Neural cell (in vitro differentiated cells): Measurements from ENCODE around the gene PCK1. TPM values are rescaled to one million over a fixed set of nuclear protein-coding genes. Genes with fewer than 3 reads are reported as not detected.

Experiments used
- H2AFZ ChIP-seq: fragments of 200-600, 300-800 bp; sonication (generic), shearing (Covaris generic); 2 replicates; pipeline ENCODE4 v1.6.0; 2014; ENCODE audit warnings: low read depth, mild to moderate bottlenecking, antibody characterized with exemption, low read length, moderate library complexity
- H3F3A ChIP-seq: fragments of 200-600 bp; shearing (Covaris generic); 2 replicates; pipeline ENCODE4 v1.6.1; 2016; ENCODE audit warnings: mild to moderate bottlenecking, moderate library complexity, mixed read lengths, antibody characterized with exemption, low read length; ENCODE audit not compliant: insufficient read depth, poor library complexity, severe bottlenecking
- H3K27ac ChIP-seq: fragments of 200-600, 300-800 bp; sonication (generic), shearing (Covaris generic); 2 replicates; pipeline ENCODE4 v1.5.1; 2014; ENCODE audit warnings: mild to moderate bottlenecking, low read length, moderate library complexity
- H3K27me3 ChIP-seq: fragments of 300-800, 200-600 bp; sonication (generic), shearing (Covaris generic); 2 replicates; pipeline ENCODE4 v1.6.0; 2014; ENCODE audit warnings: mild to moderate bottlenecking, low read depth, low read length, moderate library complexity; ENCODE audit not compliant: insufficient read depth
- H3K36me3 ChIP-seq: fragments of 300-800, 200-600 bp; sonication (generic), shearing (Covaris generic); 2 replicates; pipeline ENCODE4 v1.5.1; 2014; ENCODE audit warnings: mild to moderate bottlenecking, antibody characterized with exemption, low read length, moderate library complexity; ENCODE audit not compliant: insufficient read depth
- H3K4me2 ChIP-seq: fragments of 300-800, 200-600 bp; sonication (generic), shearing (Covaris generic); 2 replicates; pipeline ENCODE4 v1.6.0; 2014; ENCODE audit warnings: mild to moderate bottlenecking, low read length
- H3K4me3 ChIP-seq: fragments of 300-800, 200-600 bp; sonication (generic), shearing (Covaris generic); 2 replicates; pipeline ENCODE4 v1.5.1; 2014; ENCODE audit warnings: mild to moderate bottlenecking, low read length, moderate library complexity
- H3K79me2 ChIP-seq: fragments of 200-600 bp; shearing (Covaris generic); replicated peaks from 2 replicates; pipeline ENCODE4 v1.6.0; 2014; ENCODE audit warnings: mild to moderate bottlenecking, low read length, moderate library complexity; ENCODE audit not compliant: insufficient read depth
- H3K9ac ChIP-seq: fragments of 300-800, 200-600 bp; sonication (generic), shearing (Covaris generic); 2 replicates; pipeline ENCODE4 v1.6.1; 2016; ENCODE audit warnings: mild to moderate bottlenecking, low read length, mixed read lengths
- H3K9me2 ChIP-seq: fragments of 200-600 bp; shearing (Covaris generic); 2 replicates; pipeline ENCODE4 v1.6.1; 2016; ENCODE audit warnings: mild to moderate bottlenecking, low read length, mixed read lengths; ENCODE audit not compliant: insufficient read depth
- H3K9me3 ChIP-seq: fragments of 200-600, 300-800 bp; sonication (generic), shearing (Covaris generic); 2 replicates; pipeline ENCODE4 v1.6.1; 2016; ENCODE audit warnings: mild to moderate bottlenecking, mixed run types, low read length, moderate library complexity, mixed read lengths
- H4K20me1 ChIP-seq: fragments of 200-600 bp; shearing (Covaris generic); 2 replicates; pipeline ENCODE4 v1.6.1; 2016; ENCODE audit warnings: mild to moderate bottlenecking, mixed run types; ENCODE audit not compliant: insufficient read depth
- CTCF ChIP-seq: fragments of 450-650 bp; IDR thresholded peaks from 2 replicates; pipeline ENCODE4 v1.5.1; 2014; ENCODE audit warnings: antibody characterized with exemption, mild to moderate bottlenecking, moderate library complexity; ENCODE audit not compliant: poor library complexity, severe bottlenecking
- EP300 ChIP-seq: fragments of 450-650 bp; conservative IDR thresholded peaks from 2 replicates; pipeline ENCODE4 v1.6.1; 2014; ENCODE audit warnings: antibody characterized with exemption, mild to moderate bottlenecking, moderate library complexity; ENCODE audit not compliant: poor library complexity, severe bottlenecking
- EZH2 ChIP-seq: fragments of 200-600, 300-800 bp; shearing (Covaris generic), sonication (generic); IDR thresholded peaks from 2 replicates; pipeline ENCODE4 v1.6.1; 2014; ENCODE audit warnings: antibody characterized with exemption, low read length, borderline replicate concordance, mild to moderate bottlenecking; ENCODE audit not compliant: insufficient read depth, poor library complexity, severe bottlenecking
- MXI1 ChIP-seq: fragments of 450-650 bp; conservative IDR thresholded peaks from 2 replicates; pipeline ENCODE4 v1.6.1; 2014; ENCODE audit warnings: antibody characterized with exemption, mild to moderate bottlenecking; ENCODE audit not compliant: poor library complexity, severe bottlenecking
- POLR2AphosphoS5 ChIP-seq: IDR thresholded peaks from 2 replicates; pipeline ENCODE4 v1.6.1; 2012
- RAD21 ChIP-seq: fragments of 450-650 bp; conservative IDR thresholded peaks from 2 replicates; pipeline ENCODE4 v1.6.1; 2014; ENCODE audit warnings: antibody characterized with exemption, mild to moderate bottlenecking, moderate library complexity
- REST ChIP-seq: IDR thresholded peaks from 2 replicates; pipeline ENCODE4 v1.6.1; 2012; ENCODE audit warnings: borderline replicate concordance
- SMC3 ChIP-seq: fragments of 450-650 bp; conservative IDR thresholded peaks from 2 replicates; pipeline ENCODE4 v1.6.1; 2014; ENCODE audit warnings: antibody characterized with exemption, mild to moderate bottlenecking, moderate library complexity; ENCODE audit not compliant: poor library complexity
- TAF1 ChIP-seq: IDR thresholded peaks from 2 replicates; pipeline ENCODE4 v1.6.1; 2012; ENCODE audit warnings: low read depth
- polyA plus RNA-seq: library from polyadenylated mRNA; depleted of rRNA; stranded (reverse); fragments of >200 nt; gene quantifications from 2 replicates; pipeline ENCODE4 v1.2.3, GENCODE V29; 2014

PCK1 gene
- polyA plus RNA-seq, 1 donor from 2014 or later = 0.24 TPM

- Histone ChIP-seq H3K4me2 (no peak overlapping the region), H4K20me1 (no peaks in the 10 kb centered on the region), H3K79me2 (no peaks in the 10 kb centered on the region), H3K9ac (no peak overlapping the region), H3K9me3 (no peaks in the 10 kb centered on the region), H3K27me3 (no peaks in the 10 kb centered on the region), H3K9me2 (no peaks in the 10 kb centered on the region), H3K4me3 (no peak overlapping the region), H2AFZ (no peak overlapping the region), H3K27ac (no peak overlapping the region), H3F3A (no peaks in the 10 kb centered on the region), H3K36me3 (no peaks in the 10 kb centered on the region)
- no peak for TF ChIP-seq CTCF
- no peak for TF ChIP-seq POLR2AphosphoS5
- no peak for TF ChIP-seq MXI1
- TF ChIP-seq RAD21 = no peak
- no peak for TF ChIP-seq EZH2
- no peak for TF ChIP-seq SMC3
- no peak for TF ChIP-seq EP300
- TF ChIP-seq REST = no peak
- no peak for TF ChIP-seq TAF1
These were observed 26.5 kb downstream of the PCK1 start for GRCh38 chr20:57587278-57587988.

- TF ChIP-seq EP300 (no peak), REST (no peak), EZH2 (no peak), SMC3 (no peak), POLR2AphosphoS5 (no peak), MXI1 (no peak), RAD21 (no peak), TAF1 (no peak), CTCF (no peak)
- H3F3A ChIP-seq = no peaks in the 10 kb centered on the region
These were observed 27.1 kb downstream of the PCK1 start for GRCh38 chr20:57587989-57588377.

More at GRCh38 chr20:57587989-57588377, 27.1 kb downstream of the PCK1 start:
- Histone ChIP-seq H3K9ac (no peak overlapping the region), H3K4me3 (no peak overlapping the region), H3K27ac (no peak overlapping the region), H3K36me3 (no peaks in the 10 kb centered on the region), H2AFZ (no peak overlapping the region), H4K20me1 (no peaks in the 10 kb centered on the region), H3K9me2 (no peaks in the 10 kb centered on the region), H3K27me3 (no peaks in the 10 kb centered on the region), H3K79me2 (no peaks in the 10 kb centered on the region), H3K9me3 (no peaks in the 10 kb centered on the region), H3K4me2 (no peak overlapping the region)
